T-helper 17 cell (primary cell): ENCODE data around the gene TCL1A. TPM values are rescaled to one million over a fixed set of nuclear protein-coding genes. Genes with fewer than 3 reads are reported as not detected.
"Not testable (repeated sequence)": the region's sequence is repeated elsewhere in the genome, so short reads cannot be mapped to it uniquely, and the experiment has no call there.

ENCODE experiments used
- ATAC-seq: fragments of 150-1000 bp; cut with Tn5 transposase; 2 replicates; pipeline ENCODE4 v1.10.0; 2021; ENCODE audit warnings: mild to moderate bottlenecking, moderate library complexity
- DNase-seq, 3 donors: peaks; one replicate each; pipeline versions ENCODE4 v3.0.0 to v3.0.0-alpha.2; 2020 to 2021
- H3K9me3 ChIP-seq: one replicate; pipeline ENCODE4 v1.7.0; 2013; ENCODE audit warnings: low read length, mild to moderate bottlenecking; ENCODE audit not compliant: control insufficient read depth, poor library complexity, severe bottlenecking
- H3K27ac Mint-ChIP-seq: one replicate; pipeline ENCODE4 v1.8.0; 2022; ENCODE audit warnings: mild to moderate bottlenecking, moderate library complexity, mixed read lengths
- H3K27me3 Mint-ChIP-seq: one replicate; pipeline ENCODE4 v1.8.0; 2022; ENCODE audit warnings: mixed read lengths
- H3K36me3 Mint-ChIP-seq: one replicate; pipeline ENCODE4 v1.8.0; 2022; ENCODE audit warnings: low read depth, mixed read lengths
- H3K4me1 Mint-ChIP-seq: one replicate; pipeline ENCODE4 v1.8.0; 2022; ENCODE audit warnings: mild to moderate bottlenecking, mixed read lengths
- H3K4me3 Mint-ChIP-seq: one replicate; pipeline ENCODE4 v1.8.0; 2022; ENCODE audit warnings: mild to moderate bottlenecking, moderate library complexity, mixed read lengths
- total RNA-seq, 4 donors: library from RNA in 2 of 4; stranded (reverse) in 2 of 4; gene quantifications; one replicate each; pipeline ENCODE4 v1.2.3 and lab custom pipeline; 2022 to 2026

Gene TCL1A
- 1 to 10 TPM in 1 of 2 donors, not detected in 1; 5.4 TPM for total RNA-seq
- total RNA-seq (lab: John Stamatoyannopoulos, UW) = 0 reads per million in 2 donors

GRCh38 chr14:95713596-95714371, at the start of gene TCL1A:
Gene TCL1A (minus strand): TSS chr14:95714125. CDS start chr14:95714066, 59 bp downstream.
- Mint-ChIP-seq H3K27ac (no peak within 1 kb of the TSS), H3K36me3 (no peaks in the 10 kb centered on the region), H3K4me1 (no peaks in the 10 kb centered on the region), H3K4me3 (peak within 1 kb of the TSS; percentile 69), H3K27me3 (peaks cover 46% of the 10 kb centered on the region)
- DNase-seq = no peak
- no peaks in the 10 kb centered on the region for H3K9me3 ChIP-seq
- no peak for ATAC-seq

- not testable (repeated sequence) for ATAC-seq, H3K4me1 Mint-ChIP-seq, DNase-seq, H3K36me3 Mint-ChIP-seq, H3K4me3 Mint-ChIP-seq, H3K27ac Mint-ChIP-seq, H3K9me3 ChIP-seq
- H3K27me3 Mint-ChIP-seq = peaks cover 47% of the 10 kb centered on the region
These were observed 49.1 kb upstream of the TCL1A start for GRCh38 chr14:95763032-95763431.

- H3K36me3 Mint-ChIP-seq = no peaks in the 10 kb centered on the region
- no peak overlapping the region for H3K27ac Mint-ChIP-seq
- no peak overlapping the region for H3K4me3 Mint-ChIP-seq
- ATAC-seq (no peak), DNase-seq (no peak)
- peaks cover 42% of the 10 kb centered on the region for H3K27me3 Mint-ChIP-seq
- H3K4me1 Mint-ChIP-seq = no peaks in the 10 kb centered on the region
- H3K9me3 ChIP-seq = no peaks in the 10 kb centered on the region
These were observed 47.5 kb upstream of the TCL1A start for GRCh38 chr14:95761436-95761835.

- H3K4me3 Mint-ChIP-seq = no peak overlapping the region
- H3K36me3 Mint-ChIP-seq = no peaks in the 10 kb centered on the region
- no peaks in the 10 kb centered on the region for H3K9me3 ChIP-seq
- ATAC-seq (no peak), DNase-seq (no peak)
- no peaks in the 10 kb centered on the region for H3K4me1 Mint-ChIP-seq
- H3K27ac Mint-ChIP-seq = no peak overlapping the region
- peaks cover 50% of the 10 kb centered on the region for H3K27me3 Mint-ChIP-seq
These were observed 46.7 kb upstream of the TCL1A start for GRCh38 chr14:95760596-95760995.

GRCh38 chr14:95759941-95760340, 46.0 kb upstream of the TCL1A start:
- no peak for ATAC-seq
- peaks cover 53% of the 10 kb centered on the region for H3K27me3 Mint-ChIP-seq

GRCh38 chr14:95758331-95758730, 44.4 kb upstream of the TCL1A start:
- no peak overlapping the region for H3K27ac Mint-ChIP-seq
- H3K4me3 Mint-ChIP-seq = peak overlapping the region; percentile 39
- no peaks in the 10 kb centered on the region for H3K9me3 ChIP-seq
- no peaks in the 10 kb centered on the region for H3K4me1 Mint-ChIP-seq
- no peak for ATAC-seq
- H3K27me3 Mint-ChIP-seq = peaks cover 62% of the 10 kb centered on the region
- no peaks in the 10 kb centered on the region for H3K36me3 Mint-ChIP-seq
- no peak for DNase-seq

More at GRCh38 chr14:95759941-95760340, 46.0 kb upstream of the TCL1A start:
- no peak overlapping the region for H3K4me3 Mint-ChIP-seq
- no peak overlapping the region for H3K27ac Mint-ChIP-seq
- H3K36me3 Mint-ChIP-seq = no peaks in the 10 kb centered on the region
- no peaks in the 10 kb centered on the region for H3K9me3 ChIP-seq
- no peaks in the 10 kb centered on the region for H3K4me1 Mint-ChIP-seq
- DNase-seq = no peak

- DNase-seq (no peak), ATAC-seq (no peak)
- peaks cover 62% of the 10 kb centered on the region for H3K27me3 Mint-ChIP-seq
- H3K4me3 Mint-ChIP-seq = no peak overlapping the region
- H3K9me3 ChIP-seq = no peaks in the 10 kb centered on the region
- H3K36me3 Mint-ChIP-seq = no peaks in the 10 kb centered on the region
- no peaks in the 10 kb centered on the region for H3K4me1 Mint-ChIP-seq
- H3K27ac Mint-ChIP-seq = no peak overlapping the region
These were observed 42.8 kb upstream of the TCL1A start for GRCh38 chr14:95756751-95757150.

- Mint-ChIP-seq H3K4me1 (no peaks in the 10 kb centered on the region), H3K27ac (no peak overlapping the region), H3K36me3 (no peaks in the 10 kb centered on the region), H3K27me3 (peaks cover 59% of the 10 kb centered on the region), H3K4me3 (no peak overlapping the region)
- H3K9me3 ChIP-seq = no peaks in the 10 kb centered on the region
- DNase-seq = no peak
- no peak for ATAC-seq
These were observed 42.2 kb upstream of the TCL1A start for GRCh38 chr14:95756127-95756526.

- peaks cover 4% of the 10 kb centered on the region for H3K9me3 ChIP-seq
- no peak for ATAC-seq
- no peaks in the 10 kb centered on the region for H3K36me3 Mint-ChIP-seq
- no peaks in the 10 kb centered on the region for H3K4me1 Mint-ChIP-seq
- H3K4me3 Mint-ChIP-seq = no peak overlapping the region
- DNase-seq = no peak
- no peaks in the 10 kb centered on the region for H3K27me3 Mint-ChIP-seq
- H3K27ac Mint-ChIP-seq = no peak overlapping the region
These were observed 27.9 kb upstream of the TCL1A start for GRCh38 chr14:95741781-95742180.

GRCh38 chr14:95741038-95741490, 27.1 kb upstream of the TCL1A start:
- H3K4me3 Mint-ChIP-seq = no peak overlapping the region
- H3K36me3 Mint-ChIP-seq = no peaks in the 10 kb centered on the region
- no peaks in the 10 kb centered on the region for H3K4me1 Mint-ChIP-seq
- peaks cover 4% of the 10 kb centered on the region for H3K9me3 ChIP-seq
- H3K27me3 Mint-ChIP-seq = no peaks in the 10 kb centered on the region
- DNase-seq (no peak), ATAC-seq (no peak)
- no peak overlapping the region for H3K27ac Mint-ChIP-seq

- DNase-seq (no peak), ATAC-seq (no peak)
- no peak overlapping the region for H3K4me3 Mint-ChIP-seq
- no peaks in the 10 kb centered on the region for H3K27me3 Mint-ChIP-seq
- H3K27ac Mint-ChIP-seq = peak overlapping the region; percentile 2
- no peaks in the 10 kb centered on the region for H3K36me3 Mint-ChIP-seq
- peaks cover 4% of the 10 kb centered on the region for H3K9me3 ChIP-seq
- no peaks in the 10 kb centered on the region for H3K4me1 Mint-ChIP-seq
These were observed 25.4 kb upstream of the TCL1A start for GRCh38 chr14:95739356-95739755.

- no peak overlapping the region for H3K4me3 Mint-ChIP-seq
- no peaks in the 10 kb centered on the region for H3K9me3 ChIP-seq
- no peak overlapping the region for H3K27ac Mint-ChIP-seq
- H3K4me1 Mint-ChIP-seq = peaks cover 2% of the 10 kb centered on the region
- H3K36me3 Mint-ChIP-seq = no peaks in the 10 kb centered on the region
- peaks cover 39% of the 10 kb centered on the region for H3K27me3 Mint-ChIP-seq
- DNase-seq (no peak), ATAC-seq (no peak)
These were observed 19.3 kb upstream of the TCL1A start for GRCh38 chr14:95733212-95733611.

GRCh38 chr14:95730126-95730525, 16.2 kb upstream of the TCL1A start:
- Mint-ChIP-seq H3K27ac (no peak overlapping the region), H3K27me3 (peaks cover 57% of the 10 kb centered on the region), H3K4me1 (peaks cover 2% of the 10 kb centered on the region), H3K4me3 (no peak overlapping the region), H3K36me3 (no peaks in the 10 kb centered on the region)
- no peaks in the 10 kb centered on the region for H3K9me3 ChIP-seq
- DNase-seq = no peak
- ATAC-seq = no peak
